NCI-H226 (cell line): ENCODE results near the gene COA6.
A peak's percentile ranks its signal among the peaks of the same experiment; 100 is the strongest.
"Not testable (repeated sequence)": the region's sequence is repeated elsewhere in the genome, so short reads cannot be mapped to it uniquely, and the experiment has no call there.

Experiments
- DNase-seq: peaks from one replicate; pipeline ENCODE4 v3.0.0-alpha.2; 2015

Gene COA6, protein sequence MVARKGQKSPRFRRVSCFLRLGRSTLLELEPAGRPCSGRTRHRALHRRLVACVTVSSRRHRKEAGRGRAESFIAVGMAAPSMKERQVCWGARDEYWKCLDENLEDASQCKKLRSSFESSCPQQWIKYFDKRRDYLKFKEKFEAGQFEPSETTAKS

GRCh38 chr1:234373064-234373958 is at the start of gene COA6:
COA6 (plus strand) TSS chr1:234373456; CDS start chr1:234373467, 11 bp downstream.
- peak; percentile 81 for DNase-seq

DNA sequence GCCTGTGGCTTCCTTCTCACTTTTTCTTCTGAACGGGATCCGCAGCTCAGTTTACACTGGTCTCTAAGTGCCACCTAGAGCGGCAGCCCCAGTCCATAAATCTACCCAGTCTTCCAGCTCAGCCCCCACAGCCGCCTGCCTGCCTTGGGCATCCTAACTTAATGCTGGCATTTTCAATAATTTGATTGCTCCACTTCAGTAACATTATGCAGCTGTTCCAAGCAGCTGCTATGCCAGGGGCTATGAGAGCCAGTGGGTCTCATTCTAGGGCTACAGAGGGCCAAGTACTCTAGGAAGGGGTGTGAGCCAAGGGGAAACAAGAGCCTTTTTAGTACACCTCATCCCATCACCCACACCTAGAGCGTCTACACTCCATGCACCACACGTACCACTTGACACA is 48.4 kb upstream of the COA6 start:
- DNase-seq = no peak

GRCh38 chr1:234325878-234326496 is 47.3 kb upstream of the COA6 start:
- DNase-seq = no peak

DNA sequence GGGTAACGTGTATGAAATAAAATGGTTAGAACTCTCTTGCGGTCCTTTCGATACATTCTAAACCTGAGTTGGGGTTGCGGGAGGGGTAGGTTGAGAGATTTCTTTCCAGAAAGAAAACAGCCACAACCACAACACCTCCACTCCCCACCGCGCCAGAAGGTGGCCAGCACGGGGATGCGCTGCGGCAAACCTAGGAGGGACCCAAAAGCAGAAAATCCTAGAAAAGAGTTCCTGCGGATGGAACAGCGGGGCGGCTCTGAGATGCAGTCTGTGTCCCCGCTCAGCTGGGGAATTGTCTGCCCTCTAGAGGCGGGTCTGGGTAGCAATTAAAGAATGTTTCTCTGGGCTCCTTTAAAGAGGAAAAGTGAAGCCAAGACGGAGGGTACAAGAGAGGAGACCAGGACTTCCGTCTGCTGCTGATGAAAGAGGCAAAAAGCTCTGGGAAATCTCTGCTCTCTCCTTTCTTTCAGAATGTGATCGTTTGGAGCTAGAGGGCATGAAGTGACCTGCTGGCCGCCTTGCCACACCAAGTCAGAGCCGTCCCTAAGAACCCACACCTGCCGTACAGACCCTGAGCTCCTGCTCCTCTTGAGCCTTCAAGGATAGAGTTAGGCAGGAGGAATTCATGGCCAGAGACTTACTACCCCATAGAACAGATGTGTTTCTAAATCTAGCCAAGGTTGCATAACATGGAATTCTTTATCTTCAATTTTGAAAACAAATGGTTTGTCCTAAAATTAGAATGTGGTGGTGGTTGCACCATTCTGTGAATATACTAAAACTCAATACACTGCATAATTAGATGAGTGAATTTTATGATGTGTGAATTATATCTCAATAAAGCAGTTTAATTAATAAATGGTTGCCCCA is 46.5 kb upstream of the COA6 start:
- DNase-seq = no peak

DNA sequence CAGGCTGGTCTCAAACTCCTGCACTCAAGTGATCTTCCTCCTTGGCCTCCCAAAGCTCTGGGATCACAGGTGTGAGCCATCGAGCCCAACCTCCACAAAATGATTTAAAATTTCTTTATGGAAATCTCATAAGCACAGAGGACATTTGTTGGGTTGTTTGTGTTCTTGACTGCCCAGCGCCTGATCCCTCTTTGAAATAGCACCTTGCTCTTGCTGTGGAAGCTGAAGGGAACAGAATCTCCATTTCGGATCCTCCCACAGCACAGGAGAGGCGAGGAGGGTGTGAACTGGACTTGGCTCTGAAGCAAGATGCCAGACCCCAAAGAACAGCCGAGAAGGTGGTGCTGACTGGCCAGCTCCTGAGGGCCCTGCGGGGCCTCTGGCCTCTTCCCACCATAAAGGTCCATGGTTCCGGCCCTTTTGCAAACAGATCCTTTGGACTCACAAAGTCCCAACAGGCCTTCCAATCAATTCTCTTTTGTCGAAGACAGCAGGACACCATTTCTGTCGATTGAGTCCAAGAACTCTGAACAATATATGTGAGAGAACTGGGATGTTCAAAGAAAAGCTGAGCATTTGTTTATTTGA is 45.6 kb upstream of the COA6 start:
- DNase-seq = no peak

DNA sequence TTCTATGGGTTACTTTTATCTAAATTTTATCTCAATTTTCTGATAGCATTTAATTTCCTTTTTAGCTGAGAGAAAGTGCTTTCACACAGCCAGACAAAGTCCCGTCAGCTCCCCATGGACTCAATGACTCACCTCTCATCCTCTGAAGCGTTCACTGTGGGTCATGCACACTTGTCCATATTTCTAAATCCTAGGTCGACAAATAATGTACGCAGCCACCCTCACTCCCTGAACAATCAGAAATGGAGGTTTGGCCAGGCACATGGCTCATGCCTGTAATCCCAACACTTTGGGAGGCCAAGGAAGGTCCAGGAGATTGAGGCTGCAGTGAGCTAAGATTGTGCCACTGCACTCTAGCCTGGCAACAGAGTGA is 42.4 kb upstream of the COA6 start:
- DNase-seq = no peak

DNA sequence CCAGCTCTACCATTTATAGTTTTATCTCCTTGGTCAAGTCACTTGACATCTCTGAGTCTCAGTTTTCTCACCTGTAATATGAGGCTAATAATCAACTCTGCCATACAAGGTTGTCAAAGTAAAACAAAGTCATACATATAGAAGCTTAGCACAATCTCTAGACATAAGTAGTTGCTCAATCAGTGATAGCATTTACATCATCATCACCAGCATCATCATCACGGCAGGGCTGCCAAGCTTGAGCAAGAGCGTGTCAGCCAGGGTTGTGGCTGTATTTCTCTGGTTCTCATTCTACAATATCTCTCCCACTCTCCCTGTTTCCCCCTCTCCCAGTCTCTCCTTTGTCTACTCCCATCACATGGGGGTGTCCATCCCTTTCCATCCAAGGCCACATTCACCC is 41.7 kb upstream of the COA6 start:
- DNase-seq = no peak

GRCh38 chr1:234336359-234336758 is 36.9 kb upstream of the COA6 start:
- DNase-seq = no peak

GRCh38 chr1:234337233-234337632 is 36.0 kb upstream of the COA6 start:
- no peak for DNase-seq

DNA sequence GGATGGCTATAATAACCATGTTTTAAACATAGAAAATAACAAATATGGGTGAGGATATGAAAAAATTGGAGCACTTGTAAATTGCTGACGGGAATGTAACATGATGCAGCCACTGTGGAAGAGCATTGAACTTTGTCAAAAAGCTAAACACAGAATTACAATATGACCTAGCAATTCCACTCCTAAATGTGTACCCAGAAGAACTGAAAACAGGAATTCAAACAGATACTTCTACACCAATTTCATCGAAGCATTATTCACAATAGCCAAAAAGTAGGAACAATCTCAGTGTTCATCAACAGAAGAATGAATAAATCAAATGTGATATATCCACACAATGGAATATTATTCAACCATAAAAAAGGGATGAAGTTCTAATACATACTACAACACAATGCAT is 32.7 kb upstream of the COA6 start:
- no peak for DNase-seq

- DNase-seq = no peak
Observed at GRCh38 chr1:234342774-234343173, 30.5 kb upstream of the COA6 start.

DNA sequence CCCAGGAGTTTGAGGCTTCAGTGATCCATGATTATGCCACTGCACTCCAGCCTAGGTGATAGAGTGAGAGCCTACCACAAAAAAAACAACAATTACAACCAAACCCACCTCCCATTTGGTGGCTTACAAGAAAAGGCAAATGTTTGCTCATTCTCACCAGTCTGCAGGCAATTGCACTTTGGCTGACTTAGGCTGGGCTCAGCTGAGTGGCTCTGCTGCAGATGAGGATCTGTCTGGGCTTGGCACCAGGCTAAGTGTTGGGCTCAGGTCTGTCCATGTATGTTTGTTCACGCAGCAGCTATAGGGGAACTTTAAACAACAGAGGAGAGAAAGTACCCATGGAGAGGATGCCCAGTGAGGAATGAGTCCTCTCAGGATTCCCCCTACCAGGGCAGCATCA is 28.0 kb upstream of the COA6 start:
- no peak for DNase-seq

- DNase-seq = no peak
Observed at GRCh38 chr1:234348964-234349363, 24.3 kb upstream of the COA6 start.

DNA sequence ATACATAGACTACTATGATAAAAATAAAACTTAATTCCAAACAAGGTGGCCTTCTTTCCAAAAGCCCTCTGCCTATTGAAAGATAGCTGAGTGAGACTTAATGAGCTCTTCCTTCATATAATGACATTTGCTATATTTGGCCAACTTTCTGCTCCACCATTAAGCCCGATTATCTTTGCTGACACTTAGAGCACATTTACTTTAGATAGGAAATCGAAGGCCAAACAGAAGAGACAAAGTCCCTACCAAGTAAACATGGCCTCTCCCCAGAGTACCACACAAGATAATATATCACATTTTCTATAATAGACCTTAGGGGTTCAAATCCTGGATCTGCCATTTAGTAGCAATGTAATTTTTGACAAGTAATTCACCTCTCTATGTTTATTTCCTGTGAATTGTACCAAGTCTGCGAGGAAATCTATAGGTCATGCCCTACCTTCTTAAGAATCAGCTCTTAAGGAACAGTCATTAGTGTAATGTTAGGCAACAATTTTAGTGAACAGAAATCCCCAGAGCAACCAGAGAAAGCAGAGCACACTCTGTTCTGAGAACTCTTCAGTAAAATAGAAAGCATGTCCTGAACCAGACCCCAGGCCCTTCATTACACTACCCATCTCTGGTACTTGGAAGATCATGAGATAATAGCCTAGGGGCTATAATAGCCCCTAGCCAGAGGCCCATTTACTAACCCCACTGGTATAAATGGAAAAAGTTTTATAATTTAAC is 17.3 kb upstream of the COA6 start:
- DNase-seq = no peak

DNA sequence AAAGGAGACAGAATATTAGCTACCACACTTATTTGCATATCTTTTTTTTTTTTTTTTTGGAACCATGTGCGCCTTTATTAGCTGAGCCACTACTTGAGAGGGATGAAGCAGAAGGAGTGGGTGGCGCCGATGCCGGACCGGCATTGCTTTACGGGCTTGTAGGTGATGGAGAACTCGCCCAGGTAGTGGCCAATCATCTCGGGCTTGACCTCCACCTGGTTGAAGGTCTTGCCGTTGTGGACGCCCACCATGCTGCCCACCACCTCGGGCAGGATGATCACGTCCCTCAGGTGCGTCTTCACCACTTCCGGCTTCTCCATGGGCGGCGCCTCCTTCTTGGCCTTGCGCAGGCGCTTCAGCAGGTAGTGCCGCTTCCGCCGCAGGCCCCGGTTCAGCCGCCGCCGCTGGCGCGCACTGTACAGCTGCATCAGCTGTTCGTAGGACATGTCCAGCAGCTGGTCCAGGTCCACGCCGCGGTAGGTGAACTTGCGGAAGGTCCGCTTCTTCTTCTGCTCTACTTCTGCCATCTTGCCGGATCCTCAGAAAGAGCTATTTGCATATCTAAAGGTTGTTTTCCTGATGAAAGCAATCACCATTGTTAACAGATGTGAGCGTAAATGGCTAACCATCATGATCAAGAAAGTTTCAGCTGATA is 16.5 kb upstream of the COA6 start:
- DNase-seq = not testable (repeated sequence)

DNA sequence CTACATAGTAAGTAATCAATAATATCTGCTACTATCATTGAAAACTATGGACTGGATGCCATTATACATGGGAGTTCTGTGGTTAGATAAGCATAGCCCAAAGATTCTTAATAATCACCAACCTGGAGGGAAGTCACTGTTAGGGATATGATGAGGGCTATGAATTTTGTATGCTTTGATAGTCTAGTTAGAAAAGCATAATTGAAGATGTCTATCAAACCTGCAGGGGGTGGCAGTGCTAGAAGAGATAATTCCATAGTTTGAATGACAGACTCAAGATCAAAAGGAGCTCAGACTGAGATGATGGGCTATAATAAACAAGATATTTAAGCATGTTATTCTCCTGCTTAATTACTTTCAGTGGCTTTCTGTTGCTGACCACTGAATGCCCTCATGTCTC is 15.4 kb upstream of the COA6 start:
- no peak for DNase-seq

- no peak for DNase-seq
Observed at GRCh38 chr1:234361102-234361603, 12.1 kb upstream of the COA6 start.

- no peak for DNase-seq
Observed at GRCh38 chr1:234362558-234362957, 10.7 kb upstream of the COA6 start.

- DNase-seq = no peak
Observed at GRCh38 chr1:234368320-234369032, 4.8 kb upstream of the COA6 start.

DNA sequence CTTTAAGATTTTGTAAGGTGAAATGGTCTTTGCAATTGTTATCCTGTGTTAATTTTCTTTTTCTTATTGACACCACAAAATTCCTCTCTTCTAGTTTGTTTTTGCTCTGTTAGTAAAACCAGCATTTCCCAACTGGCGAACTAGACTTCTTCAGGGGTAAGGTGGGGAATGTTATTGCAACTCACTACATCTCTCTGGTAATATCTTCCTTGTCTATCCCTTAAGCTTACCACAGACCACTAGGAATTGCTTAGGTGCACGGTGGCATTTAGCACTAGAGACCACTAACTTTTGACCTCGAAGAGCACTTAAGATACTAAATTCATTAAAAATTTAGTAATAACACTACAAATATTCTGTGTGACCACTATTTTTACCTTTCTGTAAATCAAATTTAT is 4.2 kb upstream of the COA6 start:
- DNase-seq = no peak

DNA sequence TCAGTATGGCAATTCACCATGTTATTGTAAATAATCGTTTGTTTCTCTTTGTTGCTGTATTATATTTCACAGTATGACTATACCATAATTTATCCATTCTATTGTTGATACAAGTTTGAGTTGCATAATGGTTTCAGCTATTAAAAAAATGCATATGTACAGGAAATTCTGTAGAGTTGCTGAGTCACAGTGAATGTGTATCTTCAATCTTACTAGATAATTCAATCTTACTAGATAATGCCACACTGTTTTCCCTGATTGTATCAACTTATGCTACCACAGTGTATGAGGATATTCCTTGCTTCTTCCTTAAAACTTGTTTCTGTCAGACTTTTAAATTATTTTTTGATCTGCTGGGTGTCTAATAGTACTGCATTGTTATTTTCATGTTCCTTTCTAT is 3.5 kb upstream of the COA6 start:
- DNase-seq = peak; percentile 3
